Measurements from ENCODE around the gene AGBL4.

AGBL4 gene

GRCh38 chr1:48619539-48619938, 1404.2 kb downstream of the AGBL4 start:
- no peak for DNase-seq

- DNase-seq = peak; percentile 79
Measured at GRCh38 chr1:48617252-48617651, 1406.5 kb downstream of the AGBL4 start.

GRCh38 chr1:48616710-48617109, 1407.0 kb downstream of the AGBL4 start:
- peak; percentile 43 for DNase-seq

- DNase-seq = no peak
Measured at GRCh38 chr1:48611841-48612240, 1411.9 kb downstream of the AGBL4 start.

- no peak for DNase-seq
Measured at GRCh38 chr1:48610628-48611542, 1412.9 kb downstream of the AGBL4 start.

- DNase-seq = no peak
Measured at GRCh38 chr1:48608882-48609281, 1414.9 kb downstream of the AGBL4 start.

GRCh38 chr1:48603222-48603621, 1420.5 kb downstream of the AGBL4 start:
- DNase-seq = no peak

GRCh38 chr1:48602349-48602748, 1421.4 kb downstream of the AGBL4 start:
- no peak for DNase-seq

GRCh38 chr1:48600182-48600581, 1423.6 kb downstream of the AGBL4 start:
- DNase-seq = no peak

- DNase-seq = no peak
Measured at GRCh38 chr1:48597663-48598062, 1426.1 kb downstream of the AGBL4 start.

GRCh38 chr1:48596046-48596445, 1427.7 kb downstream of the AGBL4 start:
- DNase-seq = no peak

- DNase-seq = no peak
Measured at GRCh38 chr1:48595613-48596012, 1428.1 kb downstream of the AGBL4 start.

- no peak for DNase-seq
Measured at GRCh38 chr1:48592330-48592729, 1431.4 kb downstream of the AGBL4 start.

- DNase-seq = no peak
Measured at GRCh38 chr1:48591181-48591580, 1432.6 kb downstream of the AGBL4 start.

- no peak for DNase-seq
Measured at GRCh38 chr1:48588061-48588460, 1435.7 kb downstream of the AGBL4 start.

- DNase-seq = no peak
Measured at GRCh38 chr1:48582408-48582807, 1441.3 kb downstream of the AGBL4 start.

- no peak for DNase-seq
Measured at GRCh38 chr1:48581270-48581669, 1442.5 kb downstream of the AGBL4 start.

- no peak for DNase-seq
Measured at GRCh38 chr1:48576565-48576964, 1447.2 kb downstream of the AGBL4 start.

GRCh38 chr1:48572646-48573258, 1451.0 kb downstream of the AGBL4 start:
- DNase-seq = peak; percentile 72

GRCh38 chr1:48572134-48572533, 1451.6 kb downstream of the AGBL4 start:
- no peak for DNase-seq

- no peak for DNase-seq
Measured at GRCh38 chr1:48571303-48571987, 1452.3 kb downstream of the AGBL4 start.

- DNase-seq = no peak
Measured at GRCh38 chr1:48570568-48570967, 1453.2 kb downstream of the AGBL4 start.

GRCh38 chr1:48568501-48568900, 1455.3 kb downstream of the AGBL4 start:
- DNase-seq = no peak

GRCh38 chr1:48566492-48566891, 1457.3 kb downstream of the AGBL4 start:
- DNase-seq = no peak

All from hematopoietic multipotent progenitor cell treated with erythropoietin and hydrocortisone succinate and interleukin-3 and kit ligand, for 6 days (in vitro differentiated cells).